Mesendoderm (in vitro differentiated cells): ENCODE measurements around the gene C1orf174.

ENCODE experiments used
- DNase-seq: peaks from one replicate; pipeline ENCODE4 v3.0.0; 2013
- H2AK5ac ChIP-seq: 2 replicates; pipeline ENCODE4 v1.6.1; 2013; ENCODE audit warnings: low read length, inconsistent platforms
- H2BK120ac ChIP-seq: 2 replicates; pipeline ENCODE4 v1.6.1; 2013; ENCODE audit warnings: low read depth, mild to moderate bottlenecking, low read length, moderate library complexity, mixed read lengths
- H2BK15ac ChIP-seq: replicated peaks from 2 replicates; pipeline ENCODE4 v1.6.1; 2013; ENCODE audit warnings: low read depth, mild to moderate bottlenecking, moderate library complexity
- H2BK5ac ChIP-seq: 2 replicates; pipeline ENCODE4 v1.6.1; 2013; ENCODE audit warnings: low read length, inconsistent platforms
- H3K18ac ChIP-seq: 2 replicates; pipeline ENCODE4 v1.6.1; 2013; ENCODE audit warnings: mild to moderate bottlenecking, low read length, mixed read lengths
- H3K23ac ChIP-seq: one replicate; pipeline ENCODE4 v1.6.1; 2013; ENCODE audit warnings: low read length
- H3K27ac ChIP-seq: 2 replicates; pipeline ENCODE4 v1.5.1; 2013; ENCODE audit warnings: low read depth, mild to moderate bottlenecking, inconsistent platforms, low read length, moderate library complexity
- H3K27me3 ChIP-seq: 2 replicates; pipeline ENCODE4 v1.6.1; 2013; ENCODE audit warnings: low read length, control low read depth, mild to moderate bottlenecking, inconsistent platforms; ENCODE audit not compliant: insufficient read depth, poor library complexity
- H3K36me3 ChIP-seq: 2 replicates; pipeline ENCODE4 v1.6.1; 2013; ENCODE audit warnings: low read length, inconsistent platforms; ENCODE audit not compliant: control insufficient read depth, insufficient read depth
- H3K4ac ChIP-seq: one replicate; pipeline ENCODE4 v1.6.1; 2013; ENCODE audit warnings: low read depth, mild to moderate bottlenecking, low read length, moderate library complexity
- H3K4me1 ChIP-seq: 2 replicates; pipeline ENCODE4 v1.6.1; 2013; ENCODE audit warnings: low read depth, low read length, inconsistent platforms; ENCODE audit not compliant: control insufficient read depth
- H3K4me2 ChIP-seq: 2 replicates; pipeline ENCODE4 v1.6.1; 2013; ENCODE audit warnings: low read length
- H3K4me3 ChIP-seq: 2 replicates; pipeline ENCODE4 v1.5.1; 2013; ENCODE audit warnings: mild to moderate bottlenecking, low read length
- H3K56ac ChIP-seq: one replicate; pipeline ENCODE4 v1.6.1; 2013; ENCODE audit warnings: low read length
- H3K79me1 ChIP-seq: 2 replicates; pipeline ENCODE4 v1.6.1; 2013; ENCODE audit warnings: low read length, inconsistent platforms
- H3K79me2 ChIP-seq: 2 replicates; pipeline ENCODE4 v1.6.1; 2013; ENCODE audit warnings: mild to moderate bottlenecking, low read length; ENCODE audit not compliant: control insufficient read depth, insufficient read depth
- H3K9ac ChIP-seq: 2 replicates; pipeline ENCODE4 v1.6.1; 2013; ENCODE audit warnings: low read length, inconsistent platforms
- H4K5ac ChIP-seq: one replicate; pipeline ENCODE4 v1.6.1; 2013; ENCODE audit warnings: low read length
- H4K8ac ChIP-seq: one replicate; pipeline ENCODE4 v1.6.1; 2013; ENCODE audit warnings: low read depth, mild to moderate bottlenecking, control low read depth, low read length, moderate library complexity
- WGBS: extraction: QIAGEN DNeasy Blood & Tissue Kit; methylation state at CpG from one replicate; pipeline ENCODE4 v1.1.7; 2013; ENCODE audit warnings: low lambda C conversion rate, missing lambda C conversion rate; ENCODE audit not compliant: insufficient coverage; ENCODE audit errors: extremely low coverage; 5-methylcytosine and 5-hydroxymethylcytosine counted together

Gene C1orf174

DNA sequence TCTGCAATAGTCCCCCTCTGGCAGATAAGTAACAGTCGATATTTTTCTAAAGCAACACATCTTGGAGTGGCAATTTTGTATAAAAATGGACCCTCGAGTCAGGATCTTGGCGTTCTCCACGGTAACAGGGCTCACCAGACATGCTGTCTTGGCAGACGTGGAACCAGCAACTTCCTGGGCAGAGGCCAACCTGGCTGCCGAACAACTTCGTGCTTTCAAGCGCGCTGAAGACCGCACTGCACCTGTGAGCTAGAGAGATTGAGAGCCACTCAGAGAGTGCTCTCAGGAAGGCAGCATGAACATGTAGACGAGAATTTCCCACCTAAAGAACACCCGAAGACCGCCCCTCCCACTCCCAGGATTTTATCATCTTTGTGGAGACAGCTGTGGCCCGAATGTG, 7.3 kb downstream of the C1orf174 start:
- Histone ChIP-seq H3K79me1 (peaks cover 24% of the 10 kb centered on the region), H2BK120ac (no peak overlapping the region), H3K4me1 (no peaks in the 10 kb centered on the region), H3K18ac (no peak overlapping the region), H4K5ac (no peak overlapping the region), H3K27ac (no peak overlapping the region), H3K4me2 (no peak overlapping the region), H3K27me3 (no peaks in the 10 kb centered on the region), H2BK15ac (no peak overlapping the region), H3K36me3 (peaks cover 8% of the 10 kb centered on the region), H3K4ac (no peak overlapping the region), H3K56ac (no peak overlapping the region), H3K4me3 (no peak overlapping the region), H4K8ac (no peak overlapping the region), H2BK5ac (no peak overlapping the region), H3K79me2 (peaks cover 34% of the 10 kb centered on the region), H2AK5ac (no peak overlapping the region), H3K9ac (no peak overlapping the region), H3K23ac (no peak overlapping the region)
- no CpG with 5 or more reads among the region's 14 CpGs for WGBS
- DNase-seq: no peak

DNA sequence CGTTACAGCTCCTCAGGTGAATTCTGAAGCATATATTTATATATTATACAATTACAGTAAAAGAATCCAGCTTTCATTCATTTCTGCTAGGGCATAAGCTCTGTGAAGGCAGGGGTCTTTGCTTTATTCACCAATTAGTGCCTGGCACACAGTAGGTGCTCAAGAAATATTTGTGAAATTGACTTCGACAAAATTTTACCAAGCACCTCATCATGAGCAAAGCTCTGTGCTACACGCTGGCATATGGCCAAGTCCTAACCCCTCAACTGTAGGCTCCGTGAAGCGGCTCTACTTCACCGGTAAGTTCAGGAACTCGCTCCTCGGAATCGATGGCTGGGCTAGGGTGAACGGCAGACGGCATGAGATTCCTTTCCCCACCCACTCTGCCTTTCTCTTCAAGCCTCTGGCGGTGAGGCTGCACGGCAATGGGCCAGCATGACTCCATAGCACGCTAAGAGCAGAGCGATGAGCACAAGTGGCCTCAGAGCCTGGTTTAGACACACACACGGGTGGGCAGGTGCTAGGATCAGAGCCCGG, 8.7 kb downstream of the C1orf174 start:
- Histone ChIP-seq H4K5ac (no peak overlapping the region), H3K27me3 (no peaks in the 10 kb centered on the region), H3K36me3 (peaks cover 8% of the 10 kb centered on the region), H3K27ac (no peak overlapping the region), H3K23ac (no peak overlapping the region), H3K4me1 (no peaks in the 10 kb centered on the region), H2BK5ac (no peak overlapping the region), H3K56ac (no peak overlapping the region), H3K4ac (no peak overlapping the region), H3K18ac (no peak overlapping the region), H2BK15ac (no peak overlapping the region), H3K79me2 (peaks cover 24% of the 10 kb centered on the region), H3K9ac (no peak overlapping the region), H3K4me3 (no peak overlapping the region), H2BK120ac (no peak overlapping the region), H2AK5ac (no peak overlapping the region), H4K8ac (no peak overlapping the region), H3K79me1 (peaks cover 20% of the 10 kb centered on the region), H3K4me2 (no peak overlapping the region)
- WGBS: no CpG with 5 or more reads among the region's 17 CpGs
- no peak for DNase-seq

DNA sequence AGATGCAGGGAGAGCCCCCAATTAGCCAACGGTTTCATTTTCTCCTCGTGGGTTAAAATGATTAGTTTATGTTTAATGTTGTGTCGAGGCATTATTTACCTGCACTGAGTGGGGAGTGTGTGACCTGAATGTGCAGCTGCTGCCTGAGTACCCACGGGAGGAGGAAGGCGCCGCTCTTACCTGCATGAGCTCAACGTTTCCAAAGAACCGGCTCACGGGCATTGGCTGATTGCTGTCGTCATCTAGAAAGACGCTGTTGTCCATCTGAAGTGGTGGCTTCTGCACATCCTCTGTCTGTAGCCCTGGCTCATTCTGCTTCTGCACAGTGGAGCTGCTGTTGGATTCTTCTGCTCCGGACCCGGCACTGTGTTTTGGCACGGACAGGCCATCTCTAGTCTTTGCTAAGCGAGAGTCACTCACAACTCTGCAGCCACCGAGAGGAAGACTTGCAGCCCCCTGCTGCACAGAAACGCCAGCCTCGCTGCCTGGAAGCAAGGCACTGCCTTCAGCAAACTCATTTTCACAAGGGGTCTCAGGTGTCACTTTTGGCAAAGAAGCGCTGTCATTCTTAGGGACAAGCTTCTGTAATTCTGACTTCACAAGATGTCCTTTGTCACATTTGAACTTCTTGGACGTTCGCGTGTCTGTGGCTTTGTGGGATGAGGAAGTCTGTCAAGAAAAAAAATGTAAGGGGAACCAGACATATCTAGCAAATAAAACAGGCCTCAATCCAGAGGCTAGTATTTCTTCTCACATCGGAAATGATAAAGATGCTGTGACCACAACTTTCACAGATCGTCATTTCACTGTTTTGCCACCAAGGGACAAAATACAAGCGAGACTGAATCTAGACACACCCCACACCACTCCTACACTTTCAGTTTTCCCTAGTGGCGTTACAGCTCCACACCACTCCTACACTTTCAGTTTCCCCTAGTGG, 9.4 kb downstream of the C1orf174 start:
- H2BK5ac ChIP-seq: no peak overlapping the region
- H4K8ac ChIP-seq: no peak overlapping the region
- H2BK120ac ChIP-seq: no peak overlapping the region
- no peak overlapping the region for H3K4ac ChIP-seq
- peaks cover 16% of the 10 kb centered on the region for H3K79me1 ChIP-seq
- H4K5ac ChIP-seq: no peak overlapping the region
- H3K79me2 ChIP-seq: peaks cover 17% of the 10 kb centered on the region
- DNase-seq: no peak
- no peak overlapping the region for H2BK15ac ChIP-seq
- peaks cover 6% of the 10 kb centered on the region for H3K36me3 ChIP-seq
- H3K4me2 ChIP-seq: no peak overlapping the region
- H3K23ac ChIP-seq: no peak overlapping the region
- H2AK5ac ChIP-seq: no peak overlapping the region
- no peak overlapping the region for H3K4me3 ChIP-seq
- WGBS: no CpG with 5 or more reads among the region's 26 CpGs
- H3K9ac ChIP-seq: no peak overlapping the region
- H3K27ac ChIP-seq: no peak overlapping the region
- no peak overlapping the region for H3K18ac ChIP-seq
- no peak overlapping the region for H3K56ac ChIP-seq
- no peaks in the 10 kb centered on the region for H3K4me1 ChIP-seq
- H3K27me3 ChIP-seq: no peaks in the 10 kb centered on the region

DNA sequence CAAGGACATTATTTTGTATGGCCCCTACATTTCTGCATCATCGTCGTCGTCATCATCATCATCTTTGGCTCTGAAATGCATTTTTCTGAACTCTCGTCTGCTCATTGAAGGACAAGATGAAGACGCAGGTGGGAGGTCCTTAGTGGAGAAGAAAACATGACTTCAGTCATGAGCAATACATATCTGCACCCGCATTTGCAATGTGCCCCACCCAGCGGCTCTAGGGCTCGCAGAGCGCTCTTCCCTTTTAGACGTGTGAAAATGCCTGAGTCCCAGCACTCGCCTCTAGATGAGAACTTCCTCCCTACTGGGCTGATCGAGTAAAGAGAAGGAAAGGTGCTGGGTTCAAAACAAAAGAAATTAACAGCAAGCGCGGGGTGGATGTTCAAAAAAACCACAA, 10.1 kb downstream of the C1orf174 start:
- no peak overlapping the region for H3K56ac ChIP-seq
- no peak overlapping the region for H2BK5ac ChIP-seq
- peaks cover 9% of the 10 kb centered on the region for H3K79me1 ChIP-seq
- DNase-seq: no peak
- H3K18ac ChIP-seq: no peak overlapping the region
- H2AK5ac ChIP-seq: no peak overlapping the region
- no peak overlapping the region for H3K9ac ChIP-seq
- H3K4me2 ChIP-seq: no peak overlapping the region
- H3K23ac ChIP-seq: no peak overlapping the region
- H3K36me3 ChIP-seq: peaks cover 5% of the 10 kb centered on the region
- WGBS: no CpG with 5 or more reads among the region's 14 CpGs
- H4K8ac ChIP-seq: no peak overlapping the region
- no peak overlapping the region for H2BK120ac ChIP-seq
- no peak overlapping the region for H3K4me3 ChIP-seq
- no peaks in the 10 kb centered on the region for H3K27me3 ChIP-seq
- peaks cover 10% of the 10 kb centered on the region for H3K79me2 ChIP-seq
- H3K27ac ChIP-seq: no peak overlapping the region
- H3K4me1 ChIP-seq: no peaks in the 10 kb centered on the region
- no peak overlapping the region for H2BK15ac ChIP-seq
- H4K5ac ChIP-seq: no peak overlapping the region
- no peak overlapping the region for H3K4ac ChIP-seq

DNA sequence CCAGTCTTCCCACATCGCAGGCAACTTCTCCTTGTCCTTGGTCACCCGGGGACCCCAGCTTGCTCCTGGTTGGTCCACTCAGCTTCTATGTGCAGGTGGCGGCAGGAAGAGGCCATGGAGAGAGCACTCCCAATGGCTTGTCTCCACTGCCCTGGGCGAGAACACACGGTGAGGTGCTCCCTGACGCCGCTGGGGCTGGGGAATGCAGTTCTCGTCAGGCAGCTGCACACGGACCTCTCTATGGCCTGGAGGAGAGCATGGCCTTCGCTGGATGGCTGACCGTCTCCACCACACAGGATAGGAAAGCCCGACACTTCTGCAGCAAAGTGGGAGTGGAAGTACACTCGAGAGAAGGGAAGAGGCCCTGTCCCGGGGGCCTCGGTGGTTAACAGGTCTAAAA, 11.8 kb downstream of the C1orf174 start:
- Histone ChIP-seq H3K4ac (no peak overlapping the region), H3K79me1 (peaks cover 4% of the 10 kb centered on the region), H2BK120ac (no peak overlapping the region), H4K5ac (no peak overlapping the region), H3K4me1 (no peaks in the 10 kb centered on the region), H2BK15ac (no peak overlapping the region), H3K4me2 (no peak overlapping the region), H3K79me2 (peaks cover 3% of the 10 kb centered on the region), H2BK5ac (no peak overlapping the region), H3K18ac (no peak overlapping the region), H3K36me3 (peaks cover 5% of the 10 kb centered on the region), H3K4me3 (no peak overlapping the region), H3K23ac (no peak overlapping the region), H3K27me3 (no peaks in the 10 kb centered on the region), H3K27ac (no peak overlapping the region), H3K9ac (no peak overlapping the region), H2AK5ac (no peak overlapping the region), H3K56ac (no peak overlapping the region), H4K8ac (no peak overlapping the region)
- DNase-seq: no peak
- no CpG with 5 or more reads among the region's 15 CpGs for WGBS
